GM19324 (cell line): ENCODE data around the gene TAF1B.

ENCODE experiments used
- ATAC-seq: cut with Tn5 transposase; IDR thresholded peaks from one replicate; pipeline ENCODE4 v1.9.1; 2021; ENCODE audit warnings: mild to moderate bottlenecking, moderate library complexity; ENCODE audit not compliant: unreplicated experiment, low FRiP score

TAF1B gene

GRCh38 chr2:9807555-9808305, 35.5 kb upstream of the TAF1B start:
- no peak for ATAC-seq

GRCh38 chr2:9808334-9809063, 34.8 kb upstream of the TAF1B start:
- no peak for ATAC-seq

- ATAC-seq: no peak
These were observed 34.3 kb upstream of the TAF1B start for GRCh38 chr2:9809064-9809356.

GRCh38 chr2:9809448-9810088, 33.7 kb upstream of the TAF1B start:
- no peak for ATAC-seq

GRCh38 chr2:9811216-9811615, 32.1 kb upstream of the TAF1B start:
- ATAC-seq: no peak

- no peak for ATAC-seq
These were observed 31.4 kb upstream of the TAF1B start for GRCh38 chr2:9811679-9812511.

GRCh38 chr2:9812945-9813311, 30.3 kb upstream of the TAF1B start:
- no peak for ATAC-seq

GRCh38 chr2:9813312-9814128, 29.8 kb upstream of the TAF1B start:
- no peak for ATAC-seq

GRCh38 chr2:9814129-9814868, 29.0 kb upstream of the TAF1B start:
- no peak for ATAC-seq

GRCh38 chr2:9815076-9815475, 28.2 kb upstream of the TAF1B start:
- ATAC-seq: no peak

- no peak for ATAC-seq
These were observed 27.4 kb upstream of the TAF1B start for GRCh38 chr2:9815844-9816279.

- ATAC-seq: no peak
These were observed 25.2 kb upstream of the TAF1B start for GRCh38 chr2:9818097-9818496.

GRCh38 chr2:9819551-9819950, 23.7 kb upstream of the TAF1B start:
- no peak for ATAC-seq

GRCh38 chr2:9820020-9820973, 23.0 kb upstream of the TAF1B start:
- ATAC-seq: no peak

- ATAC-seq: no peak
These were observed 21.3 kb upstream of the TAF1B start for GRCh38 chr2:9821805-9822445.

- ATAC-seq: no peak
These were observed 18.8 kb upstream of the TAF1B start for GRCh38 chr2:9824441-9824840.

- ATAC-seq: no peak
These were observed 18.1 kb upstream of the TAF1B start for GRCh38 chr2:9824956-9825720.
